ENCODE data around the gene SMIM1. TPM values are rescaled to one million over a fixed set of nuclear protein-coding genes. Genes with fewer than 3 reads are reported as not detected.

Gene SMIM1
- total RNA-seq, 1 experiment from 2014 or later = 5.5 TPM

GRCh38 chr1:3770047-3770765, 2.3 kb upstream of the SMIM1 start:
- H3K27me3 ChIP-seq (ENCODE audit: insufficient read depth, low read length) = no peaks in the 10 kb centered on the region
- TF ChIP-seq SP1 (IDR thresholded peaks at IDR 0.05; ENCODE audit: low read depth) = no peak
- no peak for TF ChIP-seq POLR2AphosphoS5 (IDR thresholded peaks at IDR 0.05; ENCODE audit: low read depth, low read length)
- TF ChIP-seq CEBPB (IDR thresholded peaks at IDR 0.05; ENCODE audit: low read depth) = no peak
- TF ChIP-seq TCF7L2 (IDR thresholded peaks at IDR 0.05; ENCODE audit: borderline replicate concordance, extremely low read depth, insufficient read depth, insufficient read length) = no peak
- TF ChIP-seq EZH2 (IDR thresholded peaks at IDR 0.05) = no peak
- no peak for TF ChIP-seq ZBTB33 (IDR thresholded peaks at IDR 0.05; ENCODE audit: extremely low read depth, insufficient replicate concordance, low read length)
- TF ChIP-seq ATF3 (IDR thresholded peaks at IDR 0.05) = no peak
- TF ChIP-seq FOSL1 (IDR thresholded peaks at IDR 0.05; ENCODE audit: low read depth) = no peak
- no peak for TF ChIP-seq ELF1 (IDR thresholded peaks at IDR 0.05; ENCODE audit: borderline replicate concordance, low read depth)
- no peak for TF ChIP-seq CBX3 (IDR thresholded peaks at IDR 0.05; ENCODE audit: low read depth)
- TF ChIP-seq ZNF274 (IDR thresholded peaks at IDR 0.05; ENCODE audit: low read depth, low read length) = no peak
- TF ChIP-seq EZH2phosphoT487 (IDR thresholded peaks at IDR 0.05; ENCODE audit: borderline replicate concordance) = no peak
- DNase-seq (ENCODE audit: low read depth, low spot score) = no peak
- H3K4me2 ChIP-seq (ENCODE audit: low read length) = no peak overlapping the region
- H3K4me1 ChIP-seq (ENCODE audit: control insufficient read depth in 1 of 2, insufficient read depth in 2 of 2, low read length in 2 of 2) = peaks cover 18 to 27% of the 10 kb centered on the region in 2 experiments
- no peak for ATAC-seq
- H4K20me1 ChIP-seq (ENCODE audit: insufficient read depth) = no peaks in the 10 kb centered on the region
- H3K36me3 ChIP-seq (ENCODE audit: control insufficient read depth in 1 of 2, insufficient read depth in 2 of 2, low read length in 2 of 2) = no peaks in the 10 kb centered on the region
- H2AFZ ChIP-seq (ENCODE audit: low read depth, low read length, poor library complexity, severe bottlenecking) = no peak overlapping the region
- no peaks in the 10 kb centered on the region for H3K9me3 ChIP-seq (ENCODE audit: control insufficient read depth in 1 of 2, insufficient read depth in 1 of 2, low read depth in 1 of 2, low read length in 2 of 2)
- H3K4me3 ChIP-seq (replicated peaks in 1 of 2; ENCODE audit: low read depth in 1 of 2, low read length in 2 of 2) = no peak overlapping the region
- H3K9ac ChIP-seq (ENCODE audit: low read length) = no peak overlapping the region
- BruUV-seq (replicated peaks) = no TSS peak
- RAD21 ChIA-PET (ENCODE audit: low non-redundant PET in 1 of 2, low total read pairs in 2 of 2, uncharacterized antibody in 2 of 2, unreplicated experiment in 2 of 2) = no interaction called here
- H3K79me2 ChIP-seq (ENCODE audit: insufficient read depth, low read length) = no peaks in the 10 kb centered on the region
- intact Hi-C loops (cut with micrococcal nuclease) = no loop called here
- POLR2A ChIA-PET = no interaction called here
- no peak overlapping the region for H3K27ac ChIP-seq (ENCODE audit: low read depth, low read length)
- H3K9me2 ChIP-seq (ENCODE audit: insufficient read depth) = no peaks in the 10 kb centered on the region
- CTCF ChIA-PET = no interaction called here
